ENCODE results near the gene MYNN. TPM values are rescaled to one million over a fixed set of nuclear protein-coding genes. Genes with fewer than 3 reads are reported as not detected.

Gene MYNN
- total and polyA plus RNA-seq, 8 donors: 13.1 to 36.3 (median 32.3) TPM

- Histone ChIP-seq H3K4me1 (peaks cover 8 to 23% of the 10 kb centered on the region in 2 donors), H3K27ac (no peak overlapping the region), H3K27me3 (peaks cover 0 to 6% of the 10 kb centered on the region in 2 donors), H3K9me3 (peaks cover 0 to 9% of the 10 kb centered on the region in 2 donors), H3K36me3 (no peaks in the 10 kb centered on the region), H3K4me3 (peak overlapping the region; percentile 43 to 62)
- DNase-seq: peak in 3 of 4 donors; percentile 24 to 77 (median 60)
- TF ChIP-seq CTCF (IDR thresholded peaks at IDR 0.05): peak in 1 of 2 donors; percentile 24
- peak; percentile 41 for ATAC-seq
- intact Hi-C loops (cut with DNase I): no loop called here
These were observed 40.7 kb downstream of the MYNN start for GRCh38 chr3:169813757-169814517.

GRCh38 chr3:169815590-169816150 is 42.5 kb downstream of the MYNN start:
- no peak for ATAC-seq
- intact Hi-C loops (cut with DNase I): no loop called here
- no peak for DNase-seq

GRCh38 chr3:169818316-169818715 is 45.1 kb downstream of the MYNN start:
- intact Hi-C loops (cut with DNase I): no loop called here
- Histone ChIP-seq H3K36me3 (no peaks in the 10 kb centered on the region), H3K9me3 (peaks cover 0 to 9% of the 10 kb centered on the region in 2 donors), H3K27ac (no peak overlapping the region), H3K4me1 (peaks cover 1 to 10% of the 10 kb centered on the region in 2 donors), H3K27me3 (no peaks in the 10 kb centered on the region), H3K4me3 (no peak overlapping the region)
- no peak for TF ChIP-seq CTCF (IDR thresholded peaks at IDR 0.05)
- DNase-seq (no peak), ATAC-seq (no peak)

More at GRCh38 chr3:169815590-169816150, 42.5 kb downstream of the MYNN start:
- TF ChIP-seq CTCF (IDR thresholded peaks at IDR 0.05): no peak
- Histone ChIP-seq H3K4me3 (no peak overlapping the region), H3K27me3 (peaks cover 0 to 6% of the 10 kb centered on the region in 2 donors), H3K9me3 (peaks cover 0 to 9% of the 10 kb centered on the region in 2 donors), H3K36me3 (no peaks in the 10 kb centered on the region), H3K27ac (no peak overlapping the region), H3K4me1 (peaks cover 8 to 23% of the 10 kb centered on the region in 2 donors)

- ATAC-seq: no peak
- intact Hi-C loops (cut with DNase I): no loop called here
- Histone ChIP-seq H3K4me1 (no peaks in the 10 kb centered on the region), H3K27me3 (no peaks in the 10 kb centered on the region), H3K27ac (no peak overlapping the region), H3K9me3 (no peaks in the 10 kb centered on the region), H3K4me3 (no peak overlapping the region), H3K36me3 (no peaks in the 10 kb centered on the region)
- no peak for DNase-seq
- no peak for TF ChIP-seq CTCF (IDR thresholded peaks at IDR 0.05)
These were observed 48.9 kb downstream of the MYNN start for GRCh38 chr3:169822091-169822490.

- DNase-seq (no peak), ATAC-seq (no peak)
- Histone ChIP-seq H3K4me1 (no peaks in the 10 kb centered on the region), H3K27ac (no peak overlapping the region), H3K9me3 (no peaks in the 10 kb centered on the region), H3K4me3 (no peak overlapping the region), H3K36me3 (no peaks in the 10 kb centered on the region), H3K27me3 (no peaks in the 10 kb centered on the region)
- TF ChIP-seq CTCF (IDR thresholded peaks at IDR 0.05): no peak
- intact Hi-C loops (cut with DNase I): no loop called here
These were observed 49.3 kb downstream of the MYNN start for GRCh38 chr3:169822540-169822939.
